Liver (tissue), 9 donors: ENCODE results near the gene NFIB. TPM values are rescaled to one million over a fixed set of nuclear protein-coding genes. Genes with fewer than 3 reads are reported as not detected.

Source experiments
- DNase-seq: peaks from one replicate; pipeline ENCODE4 v3.0.0-alpha.2; 2017; ENCODE audit warnings: low spot score
- H3K27ac ChIP-seq, 2 donors: one replicate each; pipeline ENCODE4 v1.7.0; 2013; ENCODE audit warnings: inconsistent platforms in 2 of 2, low read length in 2 of 2, control low read depth in 1 of 2, low read depth in 1 of 2, mild to moderate bottlenecking in 1 of 2
- H3K27me3 ChIP-seq, 4 donors: one replicate each; pipeline versions ENCODE4 v1.6.1 to v1.7.0; 2013; ENCODE audit warnings: low read length in 3 of 4, inconsistent platforms in 1 of 4, mild to moderate bottlenecking in 1 of 4, moderate library complexity in 1 of 4; ENCODE audit not compliant: control insufficient read depth in 4 of 4, insufficient read depth in 4 of 4
- H3K36me3 ChIP-seq, 4 donors: one replicate each; pipeline versions ENCODE4 v1.6.1 to v1.7.0; 2013; ENCODE audit warnings: low read length in 3 of 4, mild to moderate bottlenecking in 3 of 4, low read depth in 1 of 4, moderate library complexity in 1 of 4; ENCODE audit not compliant: control insufficient read depth in 4 of 4, insufficient read depth in 3 of 4
- H3K4me1 ChIP-seq, 4 donors: one replicate each; pipeline versions ENCODE4 v1.6.1 to v1.7.0; 2013; ENCODE audit warnings: low read length in 3 of 4, mild to moderate bottlenecking in 3 of 4, moderate library complexity in 1 of 4; ENCODE audit not compliant: control insufficient read depth in 4 of 4, insufficient read depth in 4 of 4
- H3K4me3 ChIP-seq, 3 donors: one replicate each; pipeline versions ENCODE4 v1.6.1 to v1.7.0; 2013; ENCODE audit warnings: low read length in 3 of 3, control low read depth in 1 of 3, low read depth in 1 of 3, mild to moderate bottlenecking in 1 of 3
- H3K9ac ChIP-seq, 2 donors: one replicate each; pipeline ENCODE4 v1.7.0; 2013; ENCODE audit warnings: low read length in 2 of 2, mild to moderate bottlenecking in 2 of 2, moderate library complexity in 2 of 2, control low read depth in 1 of 2, low read depth in 1 of 2
- H3K9me3 ChIP-seq, 4 donors: one replicate each; pipeline versions ENCODE4 v1.6.1 to v1.7.0; 2013; ENCODE audit warnings: low read length in 3 of 4; ENCODE audit not compliant: control insufficient read depth in 4 of 4
- EGR1 ChIP-seq, 2 donors: IDR thresholded peaks; 2 replicates each; pipeline ENCODE4 v1.6.1; 2016 to 2018; ENCODE audit warnings: antibody characterized with exemption in 2 of 2, low read depth in 2 of 2
- FOXA1 ChIP-seq: IDR thresholded peaks from 2 replicates; pipeline ENCODE4 v1.6.1; 2016; ENCODE audit warnings: antibody characterized with exemption
- FOXA2 ChIP-seq: IDR thresholded peaks from 2 replicates; pipeline ENCODE4 v1.6.1; 2016; ENCODE audit warnings: antibody characterized with exemption
- GABPA ChIP-seq, 2 donors: IDR thresholded peaks in 1 of 2; conservative IDR thresholded peaks in 1 of 2; 2 replicates each; pipeline ENCODE4 v1.6.1; 2016; ENCODE audit warnings: antibody characterized with exemption in 2 of 2, mild to moderate bottlenecking in 1 of 2, moderate library complexity in 1 of 2
- HNF4A ChIP-seq, 2 donors: conservative IDR thresholded peaks; 2 replicates each; pipeline ENCODE4 v1.6.1; 2016; ENCODE audit warnings: antibody characterized with exemption in 2 of 2, mild to moderate bottlenecking in 2 of 2
- HNF4G ChIP-seq: IDR thresholded peaks from 2 replicates; pipeline ENCODE4 v1.6.1; 2016; ENCODE audit warnings: antibody characterized with exemption
- JUND ChIP-seq, 2 donors: IDR thresholded peaks; 2 replicates each; pipeline ENCODE4 v1.6.1; 2016; ENCODE audit warnings: antibody characterized with exemption in 2 of 2
- NR2F2 ChIP-seq: IDR thresholded peaks from 2 replicates; pipeline ENCODE4 v1.6.1; 2016; ENCODE audit warnings: antibody characterized with exemption
- RAD21 ChIP-seq, 2 donors: IDR thresholded peaks; 2 replicates each; pipeline ENCODE4 v1.6.1; 2016; ENCODE audit warnings: antibody characterized with exemption in 2 of 2, mild to moderate bottlenecking in 2 of 2
- RXRA ChIP-seq, 2 donors: IDR thresholded peaks; 2 replicates each; pipeline ENCODE4 v1.6.1; 2017 to 2018; ENCODE audit warnings: antibody characterized with exemption in 2 of 2, mild to moderate bottlenecking in 1 of 2
- SP1 ChIP-seq: IDR thresholded peaks from 2 replicates; pipeline ENCODE4 v1.6.1; 2018; ENCODE audit warnings: antibody characterized with exemption, mild to moderate bottlenecking
- TAF1 ChIP-seq: conservative IDR thresholded peaks from 2 replicates; pipeline ENCODE4 v1.6.1; 2016; ENCODE audit warnings: antibody characterized with exemption, mild to moderate bottlenecking
- YY1 ChIP-seq: IDR thresholded peaks from 2 replicates; pipeline ENCODE4 v1.6.1; 2016; ENCODE audit warnings: antibody characterized with exemption, mild to moderate bottlenecking
- WGBS: extraction: QIAGEN DNeasy Blood & Tissue Kit; methylation state at CpG from one replicate; pipeline ENCODE4 v1.1.7; 2013; 5-methylcytosine and 5-hydroxymethylcytosine counted together
- polyA plus RNA-seq, 2 donors: library from polyadenylated mRNA; stranded (reverse) in 1 of 2; unstranded in 1 of 2; fragments of 200-250 nt in 1 of 2; fragments of >200 nt in 1 of 2; fragmentation: Nextera tagmentation in 1 of 2; extraction: Ambion mirVana in 1 of 2; gene quantifications; one replicate each; pipeline versions ENCODE4 v1.2.1 to v1.2.3, GENCODE V29; 2013 to 2015
- total RNA-seq, 2 donors: library from RNA; depleted of rRNA; stranded (reverse); fragments of >200 nt; gene quantifications; one replicate each; pipeline ENCODE4 v1.2.3, GENCODE V29; 2014
- TF ChIP-seq, protein P1 (sequence below): IDR thresholded peaks from 2 replicates; pipeline ENCODE4 v1.6.1; 2016; ENCODE audit warnings: antibody characterized with exemption, mild to moderate bottlenecking
- TF ChIP-seq, protein P2 (sequence below): IDR thresholded peaks from 2 replicates; pipeline ENCODE4 v1.6.1; 2016; ENCODE audit warnings: antibody characterized with exemption
- TF ChIP-seq, protein P3 (sequence below): fragments of 150-350 bp; IDR thresholded peaks from 2 replicates; pipeline ENCODE4 v1.5.1; 2017; ENCODE audit warnings: improper control_type of control experiment, low read depth, low read length; ENCODE audit not compliant: missing input control
- TF ChIP-seq, protein P4 (sequence below): IDR thresholded peaks from 2 replicates; pipeline ENCODE4 v1.6.1; 2016; ENCODE audit warnings: antibody characterized with exemption
- TF ChIP-seq, protein P5 (sequence below): IDR thresholded peaks from 2 replicates; pipeline ENCODE4 v1.6.1; 2016; ENCODE audit warnings: antibody characterized with exemption
- donor health status: healthy.
- donor health status: healthy.
- donor health status: healthy.
- donor health status: healthy.
- donor health status: healthy.

Gene NFIB
- total and polyA plus RNA-seq, 4 donors = 3.2 to 23.2 (median 8.0) TPM

DNA sequence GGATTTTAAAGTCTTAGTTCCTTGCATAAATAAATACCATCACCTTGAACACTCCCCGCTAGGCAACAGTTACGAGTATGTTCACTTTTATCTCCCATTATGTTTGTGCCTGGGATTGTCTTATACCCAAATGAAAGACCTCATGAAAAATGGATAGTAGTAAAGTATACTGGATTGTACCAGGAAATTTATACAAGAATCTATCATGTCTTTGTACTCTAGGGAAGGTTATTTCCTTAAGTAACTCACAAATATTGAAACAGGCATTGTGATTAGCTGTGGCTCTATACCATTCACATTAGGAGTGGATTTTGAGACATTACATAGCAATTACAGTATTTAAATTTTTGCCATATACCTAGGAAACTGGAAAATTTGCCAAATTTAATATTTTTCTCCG lies 24.0 kb downstream of the NFIB start:
- H3K27ac ChIP-seq = peak overlapping the region in 1 of 2 donors; percentile 5
- no peak overlapping the region for H3K9ac ChIP-seq
- H3K27me3 ChIP-seq = no peaks in the 10 kb centered on the region
- no peak for DNase-seq
- H3K4me3 ChIP-seq = no peak overlapping the region
- no peaks in the 10 kb centered on the region for H3K9me3 ChIP-seq
- H3K36me3 ChIP-seq = no peaks in the 10 kb centered on the region
- 92% methylated on average over 3 of the region's 3 CpGs for WGBS
- TF ChIP-seq, protein P1, sequence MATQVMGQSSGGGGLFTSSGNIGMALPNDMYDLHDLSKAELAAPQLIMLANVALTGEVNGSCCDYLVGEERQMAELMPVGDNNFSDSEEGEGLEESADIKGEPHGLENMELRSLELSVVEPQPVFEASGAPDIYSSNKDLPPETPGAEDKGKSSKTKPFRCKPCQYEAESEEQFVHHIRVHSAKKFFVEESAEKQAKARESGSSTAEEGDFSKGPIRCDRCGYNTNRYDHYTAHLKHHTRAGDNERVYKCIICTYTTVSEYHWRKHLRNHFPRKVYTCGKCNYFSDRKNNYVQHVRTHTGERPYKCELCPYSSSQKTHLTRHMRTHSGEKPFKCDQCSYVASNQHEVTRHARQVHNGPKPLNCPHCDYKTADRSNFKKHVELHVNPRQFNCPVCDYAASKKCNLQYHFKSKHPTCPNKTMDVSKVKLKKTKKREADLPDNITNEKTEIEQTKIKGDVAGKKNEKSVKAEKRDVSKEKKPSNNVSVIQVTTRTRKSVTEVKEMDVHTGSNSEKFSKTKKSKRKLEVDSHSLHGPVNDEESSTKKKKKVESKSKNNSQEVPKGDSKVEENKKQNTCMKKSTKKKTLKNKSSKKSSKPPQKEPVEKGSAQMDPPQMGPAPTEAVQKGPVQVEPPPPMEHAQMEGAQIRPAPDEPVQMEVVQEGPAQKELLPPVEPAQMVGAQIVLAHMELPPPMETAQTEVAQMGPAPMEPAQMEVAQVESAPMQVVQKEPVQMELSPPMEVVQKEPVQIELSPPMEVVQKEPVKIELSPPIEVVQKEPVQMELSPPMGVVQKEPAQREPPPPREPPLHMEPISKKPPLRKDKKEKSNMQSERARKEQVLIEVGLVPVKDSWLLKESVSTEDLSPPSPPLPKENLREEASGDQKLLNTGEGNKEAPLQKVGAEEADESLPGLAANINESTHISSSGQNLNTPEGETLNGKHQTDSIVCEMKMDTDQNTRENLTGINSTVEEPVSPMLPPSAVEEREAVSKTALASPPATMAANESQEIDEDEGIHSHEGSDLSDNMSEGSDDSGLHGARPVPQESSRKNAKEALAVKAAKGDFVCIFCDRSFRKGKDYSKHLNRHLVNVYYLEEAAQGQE = no peak
- TF ChIP-seq HNF4G (no peak), TAF1 (no peak), EGR1 (IDR thresholded peaks at IDR 0.05; ENCODE audit: low read depth in 2 of 2) (no peak), RXRA (IDR thresholded peaks at IDR 0.05) (no peak), SP1 (no peak), HNF4A (conservative IDR thresholded peaks at IDR 0.05) (no peak), GABPA (IDR thresholded peaks at IDR 0.05 in 1 of 2, conservative IDR thresholded peaks at IDR 0.05 in 1 of 2) (no peak), JUND (IDR thresholded peaks at IDR 0.05) (no peak), FOXA1 (no peak), NR2F2 (no peak), YY1 (no peak), RAD21 (IDR thresholded peaks at IDR 0.05) (no peak), FOXA2 (no peak)
- TF ChIP-seq, protein P2, sequence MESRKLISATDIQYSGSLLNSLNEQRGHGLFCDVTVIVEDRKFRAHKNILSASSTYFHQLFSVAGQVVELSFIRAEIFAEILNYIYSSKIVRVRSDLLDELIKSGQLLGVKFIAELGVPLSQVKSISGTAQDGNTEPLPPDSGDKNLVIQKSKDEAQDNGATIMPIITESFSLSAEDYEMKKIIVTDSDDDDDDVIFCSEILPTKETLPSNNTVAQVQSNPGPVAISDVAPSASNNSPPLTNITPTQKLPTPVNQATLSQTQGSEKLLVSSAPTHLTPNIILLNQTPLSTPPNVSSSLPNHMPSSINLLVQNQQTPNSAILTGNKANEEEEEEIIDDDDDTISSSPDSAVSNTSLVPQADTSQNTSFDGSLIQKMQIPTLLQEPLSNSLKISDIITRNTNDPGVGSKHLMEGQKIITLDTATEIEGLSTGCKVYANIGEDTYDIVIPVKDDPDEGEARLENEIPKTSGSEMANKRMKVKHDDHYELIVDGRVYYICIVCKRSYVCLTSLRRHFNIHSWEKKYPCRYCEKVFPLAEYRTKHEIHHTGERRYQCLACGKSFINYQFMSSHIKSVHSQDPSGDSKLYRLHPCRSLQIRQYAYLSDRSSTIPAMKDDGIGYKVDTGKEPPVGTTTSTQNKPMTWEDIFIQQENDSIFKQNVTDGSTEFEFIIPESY = no peak
- TF ChIP-seq, protein P3, sequence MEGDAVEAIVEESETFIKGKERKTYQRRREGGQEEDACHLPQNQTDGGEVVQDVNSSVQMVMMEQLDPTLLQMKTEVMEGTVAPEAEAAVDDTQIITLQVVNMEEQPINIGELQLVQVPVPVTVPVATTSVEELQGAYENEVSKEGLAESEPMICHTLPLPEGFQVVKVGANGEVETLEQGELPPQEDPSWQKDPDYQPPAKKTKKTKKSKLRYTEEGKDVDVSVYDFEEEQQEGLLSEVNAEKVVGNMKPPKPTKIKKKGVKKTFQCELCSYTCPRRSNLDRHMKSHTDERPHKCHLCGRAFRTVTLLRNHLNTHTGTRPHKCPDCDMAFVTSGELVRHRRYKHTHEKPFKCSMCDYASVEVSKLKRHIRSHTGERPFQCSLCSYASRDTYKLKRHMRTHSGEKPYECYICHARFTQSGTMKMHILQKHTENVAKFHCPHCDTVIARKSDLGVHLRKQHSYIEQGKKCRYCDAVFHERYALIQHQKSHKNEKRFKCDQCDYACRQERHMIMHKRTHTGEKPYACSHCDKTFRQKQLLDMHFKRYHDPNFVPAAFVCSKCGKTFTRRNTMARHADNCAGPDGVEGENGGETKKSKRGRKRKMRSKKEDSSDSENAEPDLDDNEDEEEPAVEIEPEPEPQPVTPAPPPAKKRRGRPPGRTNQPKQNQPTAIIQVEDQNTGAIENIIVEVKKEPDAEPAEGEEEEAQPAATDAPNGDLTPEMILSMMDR = no peak
- TF ChIP-seq, protein P4, sequence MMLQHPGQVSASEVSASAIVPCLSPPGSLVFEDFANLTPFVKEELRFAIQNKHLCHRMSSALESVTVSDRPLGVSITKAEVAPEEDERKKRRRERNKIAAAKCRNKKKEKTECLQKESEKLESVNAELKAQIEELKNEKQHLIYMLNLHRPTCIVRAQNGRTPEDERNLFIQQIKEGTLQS = no peak
- TF ChIP-seq, protein P5, sequence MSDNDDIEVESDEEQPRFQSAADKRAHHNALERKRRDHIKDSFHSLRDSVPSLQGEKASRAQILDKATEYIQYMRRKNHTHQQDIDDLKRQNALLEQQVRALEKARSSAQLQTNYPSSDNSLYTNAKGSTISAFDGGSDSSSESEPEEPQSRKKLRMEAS = no peak
- peaks cover 2 to 37% (median 20%) of the 10 kb centered on the region in 4 donors for H3K4me1 ChIP-seq
